ENCODE measurements around the gene RNASE7. TPM values are rescaled to one million over a fixed set of nuclear protein-coding genes. Genes with fewer than 3 reads are reported as not detected.

Gene RNASE7
- total RNA-seq, 1 donor from 2014 or later = not detected

GRCh38 chr14:21089271-21089670 is 47.1 kb downstream of the RNASE7 start:
- Histone ChIP-seq H3K4me3 (ENCODE audit: insufficient read depth, low read depth, low read length) (no peak overlapping the region), H3K4me2 (ENCODE audit: low read length) (no peak overlapping the region), H3K27ac (ENCODE audit: low read depth, low read length) (no peak overlapping the region), H3K36me3 (ENCODE audit: insufficient read depth, low read length) (peaks cover 28% of the 10 kb centered on the region), H3K9ac (ENCODE audit: low read length) (no peak overlapping the region), H2AFZ (ENCODE audit: low read depth, low read length) (no peak overlapping the region), H4K20me1 (ENCODE audit: insufficient read depth, low read length) (peaks cover 54% of the 10 kb centered on the region), H3K9me3 (ENCODE audit: insufficient read depth, low read depth, low read length) (no peaks in the 10 kb centered on the region), H3K27me3 (ENCODE audit: insufficient read depth, low read length) (no peaks in the 10 kb centered on the region), H3K79me2 (ENCODE audit: insufficient read depth, low read length) (no peaks in the 10 kb centered on the region), H3K4me1 (ENCODE audit: insufficient read depth, low read length) (peaks cover 33% of the 10 kb centered on the region)
- FAIRE-seq (no peak), DNase-seq (ENCODE audit: low read depth) (no peak)
- peaks cover 28% of the 10 kb centered on the region for H3K36me3 Mint-ChIP-seq (ENCODE audit: low read depth, unreplicated experiment)
- H3K9me3 Mint-ChIP-seq (ENCODE audit: unreplicated experiment) = no peaks in the 10 kb centered on the region
- peak overlapping the region; percentile 86 for H3K27ac Mint-ChIP-seq (ENCODE audit: unreplicated experiment)
- H3K4me3 Mint-ChIP-seq (ENCODE audit: unreplicated experiment) = no peak overlapping the region
- no peaks in the 10 kb centered on the region for H3K27me3 Mint-ChIP-seq (ENCODE audit: low read depth, unreplicated experiment)
- no peak for TF ChIP-seq CTCF (IDR thresholded peaks at IDR 0.05; ENCODE audit: insufficient read depth, low read depth, low read length)
- TF ChIP-seq EZH2 (IDR thresholded peaks at IDR 0.05; ENCODE audit: insufficient read depth, low read length) = no peak
- H3K4me1 Mint-ChIP-seq (ENCODE audit: low read depth, unreplicated experiment) = peaks cover 45% of the 10 kb centered on the region

- Mint-ChIP-seq H3K9me3 (ENCODE audit: unreplicated experiment) (no peaks in the 10 kb centered on the region), H3K4me1 (ENCODE audit: low read depth, unreplicated experiment) (peaks cover 40% of the 10 kb centered on the region), H3K4me3 (ENCODE audit: unreplicated experiment) (no peak overlapping the region), H3K27me3 (ENCODE audit: low read depth, unreplicated experiment) (no peaks in the 10 kb centered on the region), H3K36me3 (ENCODE audit: low read depth, unreplicated experiment) (peaks cover 22% of the 10 kb centered on the region), H3K27ac (ENCODE audit: unreplicated experiment) (no peak overlapping the region)
- Histone ChIP-seq H3K4me2 (ENCODE audit: low read length) (no peak overlapping the region), H3K27ac (ENCODE audit: low read depth, low read length) (no peak overlapping the region), H4K20me1 (ENCODE audit: insufficient read depth, low read length) (peaks cover 51% of the 10 kb centered on the region), H3K36me3 (ENCODE audit: insufficient read depth, low read length) (peaks cover 25% of the 10 kb centered on the region), H3K79me2 (ENCODE audit: insufficient read depth, low read length) (no peaks in the 10 kb centered on the region), H2AFZ (ENCODE audit: low read depth, low read length) (no peak overlapping the region), H3K4me1 (ENCODE audit: insufficient read depth, low read length) (peaks cover 28% of the 10 kb centered on the region), H3K9ac (ENCODE audit: low read length) (no peak overlapping the region), H3K4me3 (ENCODE audit: insufficient read depth, low read depth, low read length) (no peak overlapping the region), H3K9me3 (ENCODE audit: insufficient read depth, low read depth, low read length) (no peaks in the 10 kb centered on the region), H3K27me3 (ENCODE audit: insufficient read depth, low read length) (no peaks in the 10 kb centered on the region)
- FAIRE-seq (no peak), DNase-seq (ENCODE audit: low read depth) (no peak)
- no peak for TF ChIP-seq CTCF (IDR thresholded peaks at IDR 0.05; ENCODE audit: insufficient read depth, low read depth, low read length)
- TF ChIP-seq EZH2 (IDR thresholded peaks at IDR 0.05; ENCODE audit: insufficient read depth, low read length) = no peak
These were observed 47.7 kb downstream of the RNASE7 start for GRCh38 chr14:21089877-21090193.

- Mint-ChIP-seq H3K36me3 (ENCODE audit: low read depth, unreplicated experiment) (peaks cover 21% of the 10 kb centered on the region), H3K4me1 (ENCODE audit: low read depth, unreplicated experiment) (peaks cover 42% of the 10 kb centered on the region), H3K4me3 (ENCODE audit: unreplicated experiment) (no peak overlapping the region), H3K27ac (ENCODE audit: unreplicated experiment) (no peak overlapping the region), H3K9me3 (ENCODE audit: unreplicated experiment) (no peaks in the 10 kb centered on the region), H3K27me3 (ENCODE audit: low read depth, unreplicated experiment) (no peaks in the 10 kb centered on the region)
- H2AFZ ChIP-seq (ENCODE audit: low read depth, low read length) = no peak overlapping the region
- no peaks in the 10 kb centered on the region for H3K79me2 ChIP-seq (ENCODE audit: insufficient read depth, low read length)
- DNase-seq (ENCODE audit: low read depth) (no peak), FAIRE-seq (no peak)
- H3K27me3 ChIP-seq (ENCODE audit: insufficient read depth, low read length) = no peaks in the 10 kb centered on the region
- H3K4me2 ChIP-seq (ENCODE audit: low read length) = no peak overlapping the region
- peaks cover 24% of the 10 kb centered on the region for H3K4me1 ChIP-seq (ENCODE audit: insufficient read depth, low read length)
- no peaks in the 10 kb centered on the region for H3K9me3 ChIP-seq (ENCODE audit: insufficient read depth, low read depth, low read length)
- H3K27ac ChIP-seq (ENCODE audit: low read depth, low read length) = no peak overlapping the region
- no peak overlapping the region for H3K4me3 ChIP-seq (ENCODE audit: insufficient read depth, low read depth, low read length)
- no peak overlapping the region for H3K9ac ChIP-seq (ENCODE audit: low read length)
- H3K36me3 ChIP-seq (ENCODE audit: insufficient read depth, low read length) = peaks cover 23% of the 10 kb centered on the region
- H4K20me1 ChIP-seq (ENCODE audit: insufficient read depth, low read length) = peaks cover 54% of the 10 kb centered on the region
- TF ChIP-seq CTCF (IDR thresholded peaks at IDR 0.05; ENCODE audit: insufficient read depth, low read depth, low read length) (peak; percentile 9), EZH2 (IDR thresholded peaks at IDR 0.05; ENCODE audit: insufficient read depth, low read length) (no peak)
These were observed 48.2 kb downstream of the RNASE7 start for GRCh38 chr14:21090194-21090939.

Measured in astrocyte (in vitro differentiated cells and primary cell).